ENCODE measurements around the gene SLC13A3.

Gene SLC13A3

GRCh38 chr20:46588532-46589511 is 62.4 kb downstream of the SLC13A3 start:
- no peak for DNase-seq (ENCODE audit: low spot score)
- in situ Hi-C loops (cut with MboI; ENCODE audit: low pct_unique_long_range_greater_than_20kb, low sequenced_read_pairs, unreplicated experiment) = no loop called here

GRCh38 chr20:46587986-46588385 is 63.3 kb downstream of the SLC13A3 start:
- no peak for TF ChIP-seq CTCF (IDR thresholded peaks at IDR 0.05; ENCODE audit: extremely low read depth, insufficient read depth, missing control alignments)

More at GRCh38 chr20:46588532-46589511, 62.4 kb downstream of the SLC13A3 start:
- no peak for TF ChIP-seq CTCF (IDR thresholded peaks at IDR 0.05; ENCODE audit: extremely low read depth, insufficient read depth, missing control alignments)

GRCh38 chr20:46586724-46587123 is 64.5 kb downstream of the SLC13A3 start:
- TF ChIP-seq CTCF (IDR thresholded peaks at IDR 0.05; ENCODE audit: extremely low read depth, insufficient read depth, missing control alignments) = no peak
- no peak for DNase-seq (ENCODE audit: low spot score)
- in situ Hi-C loops (cut with MboI; ENCODE audit: low pct_unique_long_range_greater_than_20kb, low sequenced_read_pairs, unreplicated experiment) = no loop called here

More at GRCh38 chr20:46587986-46588385, 63.3 kb downstream of the SLC13A3 start:
- no peak for DNase-seq (ENCODE audit: low spot score)
- in situ Hi-C loops (cut with MboI; ENCODE audit: low pct_unique_long_range_greater_than_20kb, low sequenced_read_pairs, unreplicated experiment) = no loop called here

GRCh38 chr20:46584508-46584907 is 66.8 kb downstream of the SLC13A3 start:
- DNase-seq (ENCODE audit: low spot score) = no peak
- in situ Hi-C loops (cut with MboI; ENCODE audit: low pct_unique_long_range_greater_than_20kb, low sequenced_read_pairs, unreplicated experiment) = no loop called here

GRCh38 chr20:46583411-46584214 is 67.6 kb downstream of the SLC13A3 start:
- in situ Hi-C loops (cut with MboI; ENCODE audit: low pct_unique_long_range_greater_than_20kb, low sequenced_read_pairs, unreplicated experiment) = no loop called here
- no peak for DNase-seq (ENCODE audit: low spot score)
- TF ChIP-seq CTCF (IDR thresholded peaks at IDR 0.05; ENCODE audit: extremely low read depth, insufficient read depth, missing control alignments) = no peak

More at GRCh38 chr20:46584508-46584907, 66.8 kb downstream of the SLC13A3 start:
- TF ChIP-seq CTCF (IDR thresholded peaks at IDR 0.05; ENCODE audit: extremely low read depth, insufficient read depth, missing control alignments) = no peak

GRCh38 chr20:46582648-46583047 is 68.6 kb downstream of the SLC13A3 start:
- no peak for DNase-seq (ENCODE audit: low spot score)
- no peak for TF ChIP-seq CTCF (IDR thresholded peaks at IDR 0.05; ENCODE audit: extremely low read depth, insufficient read depth, missing control alignments)
- in situ Hi-C loops (cut with MboI; ENCODE audit: low pct_unique_long_range_greater_than_20kb, low sequenced_read_pairs, unreplicated experiment) = no loop called here

Data from GM13977 (cell line).